HUDEP-2 (cell line): Measurements from ENCODE around the gene DPPA3.
"Not testable (repeated sequence)": the region's sequence is repeated elsewhere in the genome, so short reads cannot be mapped to it uniquely, and the experiment has no call there.

Experiments
- DNase-seq, 76 experiments: peaks; one replicate each; lab custom pipeline; 2025; ENCODE audit not compliant: unreplicated experiment in 76 of 76; lab: John Stamatoyannopoulos, UW

The DPPA3 gene

DNA sequence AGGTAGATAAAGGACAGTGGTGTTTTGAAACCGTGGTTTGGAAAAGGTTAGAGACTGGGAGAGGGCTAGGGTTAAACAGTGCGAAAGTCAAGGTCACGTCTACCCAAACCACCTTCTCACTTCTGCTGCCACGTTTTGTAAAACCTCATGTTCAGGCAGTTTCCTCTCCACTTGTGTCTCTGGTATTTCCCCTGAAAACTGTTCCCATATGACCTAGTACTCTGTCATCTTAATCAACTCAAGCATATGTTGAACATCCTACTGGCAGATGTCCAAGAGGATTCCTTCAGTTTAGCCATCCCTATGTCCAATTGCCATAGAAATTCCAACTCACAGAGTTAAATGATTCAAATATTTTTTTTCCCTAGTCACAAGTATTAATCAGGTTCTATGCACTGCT, 18.5 kb downstream of the DPPA3 start:
- no peak for DNase-seq

DNA sequence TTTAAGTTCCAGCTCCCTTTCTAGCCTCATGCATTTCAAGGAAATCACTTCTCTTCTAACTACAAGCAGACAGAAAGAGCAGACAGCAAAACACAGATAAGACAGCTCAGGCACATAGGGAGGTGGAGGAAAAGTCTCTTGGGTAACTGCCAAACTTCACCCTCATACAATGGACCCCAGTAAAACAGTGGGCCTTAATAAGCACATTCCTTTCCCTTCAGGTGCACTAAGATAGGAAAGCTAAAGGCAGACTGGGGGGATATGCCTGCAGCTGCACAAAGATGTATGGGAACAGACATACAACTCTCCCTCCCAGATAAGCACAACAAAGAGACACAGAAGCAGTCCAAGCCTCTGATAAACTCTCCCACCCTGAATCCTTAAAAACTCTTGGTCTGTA, 19.8 kb downstream of the DPPA3 start:
- not testable (repeated sequence) for DNase-seq

DNA sequence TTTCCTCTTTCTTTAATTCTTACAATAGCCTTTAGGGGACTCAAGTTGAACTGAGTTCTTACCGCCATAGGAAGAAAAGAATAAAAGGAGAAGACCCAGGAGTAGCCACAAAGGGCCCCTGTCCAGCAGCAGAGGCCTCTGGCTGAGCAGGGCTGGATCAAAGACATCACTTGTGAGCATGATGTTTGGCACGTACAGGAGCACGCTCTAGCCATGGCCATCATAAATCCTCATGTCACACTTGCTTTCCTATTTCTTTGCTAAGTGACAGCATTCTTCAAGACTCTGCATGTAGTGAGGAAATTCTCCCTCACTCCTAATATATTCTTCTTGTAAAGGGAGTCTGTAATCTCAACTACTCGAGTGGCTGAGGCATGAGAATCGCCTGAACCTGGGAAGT, 20.3 kb downstream of the DPPA3 start:
- no peak for DNase-seq

- DNase-seq = no peak
These were observed 21.8 kb downstream of the DPPA3 start for GRCh38 chr12:7732993-7733392.

DNA sequence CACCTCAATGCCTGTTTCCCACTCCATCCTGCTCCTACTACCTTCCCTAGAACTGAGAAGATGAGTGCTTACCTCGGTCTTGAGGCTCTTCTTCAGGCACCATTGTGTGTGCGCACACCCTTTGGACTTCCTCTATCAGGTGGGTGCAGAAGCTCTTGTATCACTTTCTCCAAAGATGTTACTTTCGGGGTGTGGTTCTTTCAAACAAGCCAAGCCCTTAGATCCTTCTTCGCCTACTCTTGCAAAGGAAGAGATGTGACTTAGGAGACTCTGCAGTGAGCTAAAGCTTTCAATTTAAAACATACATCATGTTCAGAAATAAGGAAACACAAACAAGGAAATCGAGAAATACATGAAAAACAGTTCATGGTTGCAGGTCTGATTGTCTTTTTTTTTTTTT, 36.0 kb downstream of the DPPA3 start, which contains the start of gene CLEC4C:
Gene CLEC4C, minus strand, starts transcription at position 130 of the 400 bp plus-strand sequence. Its CDS starts 27 bp downstream, at position 103.
- no peak for DNase-seq

- DNase-seq = peak in 8 of 76 experiments; percentile 1 to 19 (median 6)
These were observed 37.6 kb downstream of the DPPA3 start for GRCh38 chr12:7748852-7749251.

GRCh38 chr12:7749442-7749841, 38.2 kb downstream of the DPPA3 start:
- no peak for DNase-seq

DNA sequence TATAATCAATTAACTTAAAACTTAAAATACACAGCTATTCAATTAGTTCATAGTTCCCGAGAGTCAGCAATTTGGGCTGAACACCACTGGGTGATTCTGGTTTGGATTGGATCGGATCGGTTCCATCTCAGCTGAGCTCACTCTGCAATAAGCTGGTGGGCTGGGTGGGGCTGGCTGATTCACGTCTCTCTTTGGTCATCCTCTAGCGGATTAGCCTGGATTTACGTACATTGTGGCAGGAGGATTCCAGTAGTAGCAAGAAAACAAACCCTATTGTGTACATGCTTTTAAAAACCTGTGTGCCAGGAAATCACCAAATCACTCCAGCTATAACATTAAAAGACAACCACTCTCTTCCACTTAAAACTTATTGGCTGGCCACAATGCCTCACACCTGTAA, 39.1 kb downstream of the DPPA3 start:
- DNase-seq = no peak

- DNase-seq = no peak
These were observed 40.2 kb downstream of the DPPA3 start for GRCh38 chr12:7751394-7751793.

DNA sequence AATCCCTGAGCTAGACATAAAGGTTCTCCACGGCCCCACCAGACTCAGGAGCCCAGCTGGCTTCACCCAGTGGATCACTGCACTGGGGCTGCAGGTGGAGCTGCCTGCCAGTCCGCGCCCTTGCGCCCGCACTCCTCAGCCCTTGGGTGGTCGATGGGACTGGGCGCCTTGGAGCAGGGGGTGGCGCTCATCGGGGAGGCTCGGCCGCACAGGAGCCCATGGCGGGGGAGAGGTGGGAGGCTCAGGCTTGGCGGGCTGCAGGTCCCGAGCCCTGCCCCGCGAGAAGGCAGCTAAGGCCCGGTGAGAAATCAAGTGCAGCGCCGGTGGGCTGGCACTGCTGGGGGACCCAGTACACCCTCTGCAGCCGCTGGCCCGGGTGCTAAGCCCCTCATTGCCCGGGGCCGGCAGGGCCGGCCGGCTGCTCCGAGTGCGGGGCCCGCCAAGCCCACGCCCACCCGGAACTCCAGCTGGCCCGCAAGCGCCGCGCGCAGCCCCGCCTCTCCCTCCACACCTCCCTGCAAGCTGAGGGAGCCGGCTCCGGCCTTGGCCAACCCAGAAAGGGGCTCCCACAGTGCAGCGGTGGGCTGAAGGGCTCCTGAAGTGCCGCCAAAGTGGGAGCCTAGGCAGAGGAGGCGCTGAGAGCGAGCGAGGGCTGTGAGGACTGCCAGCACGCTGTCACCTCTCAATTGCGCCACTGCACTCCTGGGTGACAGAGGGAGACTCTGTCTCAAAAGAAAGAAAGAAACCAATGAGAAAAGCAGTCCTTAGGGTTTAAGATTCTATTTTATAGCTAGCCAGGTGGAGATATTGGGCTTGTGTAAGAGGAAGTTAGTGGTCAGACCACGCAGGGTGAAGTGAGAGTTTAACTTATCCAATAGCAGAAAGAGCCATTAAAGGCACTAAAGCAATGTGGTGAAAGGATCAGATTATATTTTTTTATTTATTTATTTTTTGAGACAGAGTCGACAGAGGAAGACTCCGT, 41.0 kb downstream of the DPPA3 start:
- not testable (repeated sequence) for DNase-seq

GRCh38 chr12:7755668-7756067, 44.4 kb downstream of the DPPA3 start:
- not testable (repeated sequence) for DNase-seq

GRCh38 chr12:7756993-7757392, 45.8 kb downstream of the DPPA3 start:
- no peak for DNase-seq

GRCh38 chr12:7758766-7759140, 47.5 kb downstream of the DPPA3 start:
- DNase-seq = no peak
